ENCODE measurements around the gene FAAP20.

DNA sequence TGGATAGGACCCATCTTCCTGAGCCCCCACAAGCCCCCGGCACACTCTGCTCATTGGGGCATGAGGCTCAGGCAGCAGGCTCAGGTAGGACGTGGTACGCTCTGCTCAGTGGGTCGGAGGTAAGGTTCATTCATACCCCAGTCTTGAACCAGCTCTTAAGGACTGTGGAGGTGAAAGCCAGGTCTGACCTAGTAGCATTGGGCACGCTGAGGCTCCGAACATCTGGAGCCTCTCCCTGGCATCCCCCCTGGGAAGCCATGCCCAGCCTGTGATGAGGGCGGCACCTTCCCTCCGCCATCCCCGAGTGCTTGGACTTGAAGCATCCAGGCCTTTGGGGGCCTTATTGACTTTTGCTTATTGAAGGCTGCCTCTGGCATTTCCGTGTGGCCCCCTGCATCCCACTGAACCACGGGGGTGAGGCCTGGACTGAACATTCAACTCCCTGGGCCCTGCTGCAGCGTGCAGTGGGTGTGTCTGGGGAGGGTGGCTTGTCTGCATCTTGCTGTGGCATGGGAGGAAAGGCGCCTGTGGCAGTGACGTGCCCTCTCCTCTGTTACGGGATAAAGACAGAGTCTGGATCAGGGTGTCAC, 50.0 kb downstream of the FAAP20 start:
- TF ChIP-seq SUZ12 (IDR thresholded peaks at IDR 0.05; ENCODE audit: extremely low read depth, insufficient read depth, insufficient read length), result no peak
- TF ChIP-seq ZNF274 (IDR thresholded peaks at IDR 0.05; ENCODE audit: low read depth, low read length), result no peak
